NCI-H2171 (cell line): ENCODE data around the gene ATP8B3.

Experiments
- DNase-seq: peaks from one replicate; lab custom pipeline; 2025; lab: John Stamatoyannopoulos, UW

The ATP8B3 gene

GRCh38 chr19:1757468-1758230 lies 54.4 kb downstream of the ATP8B3 start:
- DNase-seq = no peak

- no peak for DNase-seq
These were observed 55.2 kb downstream of the ATP8B3 start for GRCh38 chr19:1756705-1757465.

- DNase-seq = no peak
These were observed 55.8 kb downstream of the ATP8B3 start for GRCh38 chr19:1756264-1756663.

GRCh38 chr19:1755467-1756171 lies 56.5 kb downstream of the ATP8B3 start:
- no peak for DNase-seq

- DNase-seq = no peak
These were observed 57.2 kb downstream of the ATP8B3 start for GRCh38 chr19:1754636-1755466.

- no peak for DNase-seq
These were observed 57.9 kb downstream of the ATP8B3 start for GRCh38 chr19:1754018-1754635.

- no peak for DNase-seq
These were observed 59.0 kb downstream of the ATP8B3 start, which contains the start of gene ONECUT3 for GRCh38 chr19:1752757-1753728. Gene ONECUT3, plus strand, starts transcription at chr19:1753506. Its CDS starts 157 bp downstream, at chr19:1753663.

GRCh38 chr19:1752009-1752756 lies 59.9 kb downstream of the ATP8B3 start:
- DNase-seq = no peak

- DNase-seq = no peak
These were observed 60.6 kb downstream of the ATP8B3 start for GRCh38 chr19:1751367-1752008.

- no peak for DNase-seq
These were observed 61.6 kb downstream of the ATP8B3 start for GRCh38 chr19:1750343-1751021.

- DNase-seq = no peak
These were observed 62.4 kb downstream of the ATP8B3 start for GRCh38 chr19:1749373-1750342.

GRCh38 chr19:1748873-1749341 lies 63.2 kb downstream of the ATP8B3 start:
- DNase-seq = no peak

GRCh38 chr19:1748115-1748872 lies 63.8 kb downstream of the ATP8B3 start:
- no peak for DNase-seq

- no peak for DNase-seq
These were observed 64.6 kb downstream of the ATP8B3 start for GRCh38 chr19:1747285-1748114.
